Suprapubic skin (tissue), 4 donors: ENCODE results near the gene RBM47. TPM values are rescaled to one million over a fixed set of nuclear protein-coding genes. Genes with fewer than 3 reads are reported as not detected.

Source experiments
- DNase-seq, 2 donors: peaks; one replicate each; pipeline ENCODE4 v3.0.0-alpha.2; 2019; ENCODE audit warnings: low spot score in 2 of 2
- H3K27ac ChIP-seq: fragments of 200-600 bp; sonication (generic); one replicate; pipeline ENCODE4 v1.5.1; 2019
- H3K27me3 ChIP-seq: fragments of 200-600 bp; sonication (generic); one replicate; pipeline ENCODE4 v1.5.1; 2019
- H3K36me3 ChIP-seq: fragments of 200-600 bp; sonication (generic); one replicate; pipeline ENCODE4 v1.5.1; 2019
- H3K4me1 ChIP-seq: fragments of 200-600 bp; sonication (generic); one replicate; pipeline ENCODE4 v1.5.1; 2019
- H3K4me3 ChIP-seq: fragments of 200-600 bp; sonication (generic); one replicate; pipeline ENCODE4 v1.5.1; 2019; ENCODE audit warnings: mild to moderate bottlenecking
- H3K9me3 ChIP-seq: fragments of 200-600 bp; sonication (generic); one replicate; pipeline ENCODE4 v1.5.1; 2019
- EP300 ChIP-seq: sonication (generic); formaldehyde crosslinking; IDR thresholded peaks from one replicate; pipeline ENCODE4 v1.6.1; 2017; ENCODE audit warnings: antibody characterized with exemption
- POLR2A ChIP-seq, 2 donors: fragments of 450-650 bp; IDR thresholded peaks; one replicate each; pipeline ENCODE4 v1.6.1; 2017; ENCODE audit warnings: antibody characterized with exemption in 2 of 2, mild to moderate bottlenecking in 2 of 2, moderate library complexity in 2 of 2
- POLR2AphosphoS5 ChIP-seq, 3 donors: sonication (generic); formaldehyde crosslinking; IDR thresholded peaks; one replicate each; pipeline ENCODE4 v1.6.1; 2017; ENCODE audit warnings: antibody characterized with exemption in 3 of 3
- WGBS: methylation state at CpG from one replicate; pipeline ENCODE4 v1.1.5; 2018; 5-methylcytosine and 5-hydroxymethylcytosine counted together
- total RNA-seq, 4 donors: library from RNA; depleted of rRNA; stranded (reverse); fragments of >200 nt; gene quantifications; one replicate each; pipeline ENCODE4 v1.1.0, GENCODE V29; 2016
- TF ChIP-seq, protein P1 (sequence below), 2 donors: fragments of 200-600 bp in 1 of 2; fragments of 450-650 bp in 1 of 2; sonication (generic) in 1 of 2; IDR thresholded peaks; one replicate each; pipeline ENCODE4 v1.5.1; 2016 to 2019; ENCODE audit warnings: antibody characterized with exemption in 2 of 2, mild to moderate bottlenecking in 1 of 2, moderate library complexity in 1 of 2

Gene RBM47
- total RNA-seq, 4 donors from 2014 or later = 40.2 to 286 (median 47.4) TPM

DNA sequence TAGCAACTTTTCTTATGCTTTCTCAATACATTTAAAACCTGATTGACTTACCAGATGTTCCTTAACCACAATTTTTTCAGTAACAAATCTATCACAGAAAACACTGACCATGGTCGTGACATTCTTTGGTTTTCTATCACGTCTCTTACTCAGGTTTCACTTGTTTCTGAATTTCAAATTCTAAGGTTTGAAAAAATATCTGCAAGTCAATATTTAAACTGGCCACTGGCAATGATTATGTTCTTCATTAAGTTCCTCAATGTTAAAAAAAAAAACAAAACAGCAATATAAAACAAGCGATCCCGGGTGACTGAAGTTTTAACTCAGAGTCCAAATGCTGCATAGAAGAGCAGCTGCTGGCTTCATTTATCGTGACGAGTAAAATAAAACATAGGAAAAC is 128.9 kb downstream of the RBM47 start:
- Histone ChIP-seq H3K27ac (no peak overlapping the region), H3K9me3 (no peaks in the 10 kb centered on the region), H3K27me3 (no peaks in the 10 kb centered on the region), H3K36me3 (no peaks in the 10 kb centered on the region), H3K4me3 (no peak overlapping the region), H3K4me1 (no peaks in the 10 kb centered on the region)
- no peak for TF ChIP-seq POLR2AphosphoS5 (IDR thresholded peaks at IDR 0.05)
- TF ChIP-seq EP300 = no peak
- TF ChIP-seq POLR2A (IDR thresholded peaks at IDR 0.05) = no peak
- 82% methylated on average over 6 of the region's 6 CpGs for WGBS
- no peak for DNase-seq

DNA sequence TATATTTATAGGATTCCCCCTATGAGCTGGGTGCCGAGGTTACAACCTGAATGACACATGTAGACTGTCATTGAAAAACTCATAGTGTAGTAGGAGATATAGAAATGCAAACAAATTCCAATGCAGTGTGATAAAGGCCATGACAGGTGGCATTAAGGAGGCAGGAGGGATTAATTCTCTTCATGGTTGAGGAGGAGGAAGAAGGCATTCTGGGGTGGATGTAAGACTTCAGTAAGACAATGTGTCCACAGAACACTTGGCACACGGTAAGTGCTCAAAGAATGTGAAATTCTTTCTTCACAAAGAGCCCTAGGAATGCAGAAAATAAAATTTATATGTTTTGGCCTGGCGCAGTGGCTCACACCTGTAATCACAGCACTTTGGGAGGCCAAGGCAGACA is 136.5 kb downstream of the RBM47 start:
- WGBS = 77% methylated on average over 3 of the region's 3 CpGs
- H3K4me1 ChIP-seq = no peaks in the 10 kb centered on the region

DNA sequence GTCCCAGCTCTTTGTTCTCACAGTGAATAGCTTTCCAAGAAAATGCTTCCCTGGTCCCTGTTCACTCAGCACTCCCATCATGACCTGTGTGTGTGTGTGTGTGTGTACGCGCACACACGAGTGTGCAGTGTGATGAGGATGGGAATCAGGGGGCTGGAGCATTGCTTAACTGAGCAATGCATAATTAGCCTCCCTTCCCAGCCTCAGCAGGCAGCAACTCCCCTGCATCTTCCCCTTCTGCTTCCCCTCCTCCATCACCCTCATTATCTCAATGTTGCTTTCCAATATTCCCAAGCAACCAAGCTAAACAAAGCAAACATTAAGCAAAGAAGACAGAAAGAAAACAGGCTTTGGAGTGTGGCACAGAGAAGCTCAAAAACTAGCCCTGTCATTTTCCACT is 137.0 kb downstream of the RBM47 start:
- H3K27me3 ChIP-seq = no peaks in the 10 kb centered on the region
- H3K4me3 ChIP-seq = no peak overlapping the region
- no peak overlapping the region for H3K27ac ChIP-seq
- 78% methylated on average over 3 of the region's 3 CpGs for whole genome bisulfite sequencing
- TF ChIP-seq, protein P1, sequence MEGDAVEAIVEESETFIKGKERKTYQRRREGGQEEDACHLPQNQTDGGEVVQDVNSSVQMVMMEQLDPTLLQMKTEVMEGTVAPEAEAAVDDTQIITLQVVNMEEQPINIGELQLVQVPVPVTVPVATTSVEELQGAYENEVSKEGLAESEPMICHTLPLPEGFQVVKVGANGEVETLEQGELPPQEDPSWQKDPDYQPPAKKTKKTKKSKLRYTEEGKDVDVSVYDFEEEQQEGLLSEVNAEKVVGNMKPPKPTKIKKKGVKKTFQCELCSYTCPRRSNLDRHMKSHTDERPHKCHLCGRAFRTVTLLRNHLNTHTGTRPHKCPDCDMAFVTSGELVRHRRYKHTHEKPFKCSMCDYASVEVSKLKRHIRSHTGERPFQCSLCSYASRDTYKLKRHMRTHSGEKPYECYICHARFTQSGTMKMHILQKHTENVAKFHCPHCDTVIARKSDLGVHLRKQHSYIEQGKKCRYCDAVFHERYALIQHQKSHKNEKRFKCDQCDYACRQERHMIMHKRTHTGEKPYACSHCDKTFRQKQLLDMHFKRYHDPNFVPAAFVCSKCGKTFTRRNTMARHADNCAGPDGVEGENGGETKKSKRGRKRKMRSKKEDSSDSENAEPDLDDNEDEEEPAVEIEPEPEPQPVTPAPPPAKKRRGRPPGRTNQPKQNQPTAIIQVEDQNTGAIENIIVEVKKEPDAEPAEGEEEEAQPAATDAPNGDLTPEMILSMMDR (IDR thresholded peaks at IDR 0.05) = no peak
- no peak for TF ChIP-seq EP300
- TF ChIP-seq POLR2AphosphoS5 (IDR thresholded peaks at IDR 0.05) = no peak
- no peak for TF ChIP-seq POLR2A (IDR thresholded peaks at IDR 0.05)
- H3K4me1 ChIP-seq = no peaks in the 10 kb centered on the region
- no peak for DNase-seq
- no peaks in the 10 kb centered on the region for H3K36me3 ChIP-seq
- H3K9me3 ChIP-seq = no peaks in the 10 kb centered on the region

More for the DNA sequence above, 136.5 kb downstream of the RBM47 start:
- Histone ChIP-seq H3K27ac (no peak overlapping the region), H3K4me3 (no peak overlapping the region), H3K27me3 (no peaks in the 10 kb centered on the region), H3K9me3 (no peaks in the 10 kb centered on the region), H3K36me3 (no peaks in the 10 kb centered on the region)
- no peak for DNase-seq
- TF ChIP-seq POLR2A (IDR thresholded peaks at IDR 0.05) = no peak
- no peak for TF ChIP-seq POLR2AphosphoS5 (IDR thresholded peaks at IDR 0.05)
- TF ChIP-seq, protein P1 (IDR thresholded peaks at IDR 0.05) = no peak
- no peak for TF ChIP-seq EP300

DNA sequence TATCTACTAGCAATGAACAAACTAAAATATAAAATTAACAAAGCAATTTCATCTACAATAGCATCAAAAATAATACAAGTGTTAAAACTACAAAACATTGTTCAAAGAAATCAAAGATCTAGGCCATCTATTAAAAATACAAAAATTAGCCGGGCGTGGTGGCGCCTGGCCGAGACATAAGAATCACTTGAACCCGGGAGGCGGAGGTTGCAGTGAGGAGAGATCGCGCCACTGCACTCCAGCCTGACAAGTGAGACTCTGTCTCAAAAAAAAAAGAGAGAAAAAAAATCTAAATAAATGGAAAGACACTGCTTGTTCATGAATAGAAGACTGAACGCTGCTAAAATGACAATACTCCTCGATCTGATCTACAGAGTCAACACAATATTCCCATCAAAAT is 139.2 kb downstream of the RBM47 start:
- H3K27me3 ChIP-seq = no peaks in the 10 kb centered on the region
- WGBS = 89% methylated on average over 10 of the region's 10 CpGs
- H3K4me3 ChIP-seq = no peak overlapping the region
- DNase-seq = no peak
- H3K36me3 ChIP-seq = no peaks in the 10 kb centered on the region
- no peak overlapping the region for H3K27ac ChIP-seq
- H3K4me1 ChIP-seq = no peaks in the 10 kb centered on the region
- H3K9me3 ChIP-seq = no peaks in the 10 kb centered on the region
- TF ChIP-seq POLR2A (IDR thresholded peaks at IDR 0.05) = no peak
- TF ChIP-seq POLR2AphosphoS5 (IDR thresholded peaks at IDR 0.05) = no peak
- TF ChIP-seq, protein P1 (IDR thresholded peaks at IDR 0.05) = no peak
- TF ChIP-seq EP300 = no peak

DNA sequence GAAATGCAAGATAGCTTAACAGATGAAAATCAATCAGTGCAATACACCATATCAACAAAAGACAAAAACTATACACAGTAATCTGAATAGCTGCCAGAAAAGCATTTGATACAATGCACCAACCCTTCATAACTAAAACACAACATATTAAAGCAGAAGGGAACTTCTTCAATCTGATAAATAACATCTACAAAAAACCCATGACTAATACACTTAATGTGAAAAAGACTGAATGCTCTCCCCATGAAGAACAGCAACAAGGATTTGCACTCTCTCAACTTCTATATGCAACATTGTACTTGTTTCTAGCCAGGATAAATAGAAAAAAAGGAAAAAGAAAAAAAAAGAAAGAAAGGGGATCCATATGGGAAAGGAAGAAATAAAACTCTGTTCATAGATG is 139.7 kb downstream of the RBM47 start:
- no peaks in the 10 kb centered on the region for H3K4me1 ChIP-seq
- H3K9me3 ChIP-seq = no peaks in the 10 kb centered on the region
- no peaks in the 10 kb centered on the region for H3K36me3 ChIP-seq
- H3K27me3 ChIP-seq = no peaks in the 10 kb centered on the region
- H3K27ac ChIP-seq = no peak overlapping the region
- H3K4me3 ChIP-seq = no peak overlapping the region
- no peak for DNase-seq
- no peak for TF ChIP-seq EP300
- no peak for TF ChIP-seq POLR2A (IDR thresholded peaks at IDR 0.05)
- TF ChIP-seq, protein P1 (IDR thresholded peaks at IDR 0.05) = no peak

DNA sequence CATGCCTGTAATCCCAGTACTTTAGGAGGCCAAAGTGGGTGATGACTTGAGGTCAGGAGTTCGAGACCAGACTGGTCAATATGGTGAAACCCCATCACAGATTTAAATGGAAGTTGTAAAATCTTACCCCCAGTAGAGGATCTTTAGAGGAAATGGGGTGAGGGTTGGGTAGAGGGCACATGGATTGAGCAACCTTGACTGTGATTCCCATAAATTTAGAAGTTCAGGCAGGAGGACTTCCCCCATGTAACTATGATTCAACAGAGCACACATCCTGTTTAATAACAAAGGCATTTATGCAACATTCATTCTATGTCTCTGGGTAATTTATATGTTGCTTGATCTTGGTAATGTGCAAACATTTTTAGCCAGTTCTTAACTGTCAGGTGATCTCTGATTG is 143.1 kb downstream of the RBM47 start:
- no peaks in the 10 kb centered on the region for H3K9me3 ChIP-seq

More for the DNA sequence above, 143.1 kb downstream of the RBM47 start:
- no peak for TF ChIP-seq POLR2A (IDR thresholded peaks at IDR 0.05)
- TF ChIP-seq, protein P1 (IDR thresholded peaks at IDR 0.05) = no peak
- no peak for TF ChIP-seq POLR2AphosphoS5 (IDR thresholded peaks at IDR 0.05)
- no peak for TF ChIP-seq EP300
- Histone ChIP-seq H3K27ac (no peak overlapping the region), H3K4me3 (no peak overlapping the region), H3K36me3 (no peaks in the 10 kb centered on the region), H3K4me1 (no peaks in the 10 kb centered on the region), H3K27me3 (no peaks in the 10 kb centered on the region)
- WGBS = 83% methylated on average over 1 of the region's 1 CpG
- DNase-seq = no peak
